Left colon (tissue), 2 donors: ENCODE measurements around the gene ADAMTS14. TPM values are rescaled to one million over a fixed set of nuclear protein-coding genes. Genes with fewer than 3 reads are reported as not detected.

Source experiments
- ATAC-seq: fragments of 200-7000 bp; cut with Tn5 transposase; one replicate; pipeline ENCODE4 v1.9.1; 2020; ENCODE audit warnings: mild to moderate bottlenecking, moderate library complexity
- DNase-seq, 2 donors: peaks; one replicate each; pipeline ENCODE4 v3.0.0-alpha.2; 2020
- intact Hi-C, 2 donors: fragments of 100-400 bp; cut with DNase I in 1 of 2; cut with micrococcal nuclease in 1 of 2; formaldehyde crosslinking; loops; one replicate each; pipeline versions ENCODE4 v1.11.2 to v1.14.0; 2022; cut with DNase I, micrococcal nuclease
- total RNA-seq, 2 donors: library from RNA; stranded (reverse); fragmentation: NEBNext Ultra II Directional; extraction: Animal tissue kit (Norgen Biotek cat#: 25700); gene quantifications; one replicate each; pipeline ENCODE4 v1.2.1, GENCODE V29; 2021
- donor health status: DM: no; HTN: no; CAD: no.
- donor health status: DM: yes; HTN: yes; CAD: no.

The ADAMTS14 gene
- total RNA-seq, 2 donors from 2014 or later: 0.95 to 2.1 TPM

GRCh38 chr10:70683940-70684339 lies 11.6 kb downstream of the ADAMTS14 start:
- DNase-seq (no peak), ATAC-seq (no peak)
- intact Hi-C loops: no loop called here

GRCh38 chr10:70684374-70684773 lies 12.1 kb downstream of the ADAMTS14 start:
- intact Hi-C loops: no loop called here
- ATAC-seq (no peak), DNase-seq (no peak)

GRCh38 chr10:70684839-70685454 lies 12.6 kb downstream of the ADAMTS14 start:
- no peak for DNase-seq
- intact Hi-C loops: no loop called here
- ATAC-seq: no peak

DNA sequence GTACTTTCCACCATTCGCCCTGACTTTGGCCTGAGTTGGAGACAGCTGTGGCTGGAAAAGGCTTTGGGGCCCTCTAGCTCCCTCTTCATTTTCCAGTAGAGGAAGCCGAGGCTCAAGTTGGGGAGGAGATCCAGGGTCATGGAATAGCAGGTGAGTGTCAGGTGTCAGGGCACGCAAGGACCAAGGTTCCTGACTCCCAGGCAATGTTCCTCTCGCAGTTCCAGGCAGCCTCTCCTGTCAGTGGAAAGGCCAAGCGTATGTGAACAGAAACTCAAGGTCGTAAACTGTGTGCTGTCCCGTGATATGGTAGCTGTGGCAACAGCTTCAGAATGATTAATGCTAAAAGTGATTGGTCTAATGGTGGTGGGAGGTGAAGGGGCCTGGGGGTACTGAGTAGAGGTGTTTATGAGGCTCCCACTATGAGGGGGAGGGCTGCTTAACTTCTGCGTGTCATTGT lies 13.2 kb downstream of the ADAMTS14 start:
- intact Hi-C loops: no loop called here
- DNase-seq (no peak), ATAC-seq (no peak)

- ATAC-seq (no peak), DNase-seq (no peak)
- intact Hi-C loops: no loop called here
Observed at GRCh38 chr10:70688828-70689227, 16.5 kb downstream of the ADAMTS14 start.

DNA sequence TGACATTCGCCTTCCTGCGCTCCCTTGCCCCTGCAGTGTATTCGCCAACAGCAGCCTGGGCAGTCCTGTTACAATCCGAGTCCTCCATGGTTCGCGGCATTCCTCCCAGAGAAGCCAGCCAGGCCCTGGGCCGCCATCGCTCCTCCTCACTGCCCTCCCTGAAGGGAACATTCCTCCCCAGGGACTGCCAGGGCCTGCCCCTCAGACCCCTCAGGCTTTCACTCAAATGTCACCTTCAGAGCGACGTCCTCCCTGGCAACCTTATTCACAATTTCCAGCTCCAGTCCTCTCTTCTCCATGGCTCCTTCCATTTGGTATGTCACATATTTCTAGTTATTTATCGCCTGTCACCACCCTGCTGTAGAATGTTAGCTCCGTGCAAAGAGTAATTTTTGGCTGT lies 17.4 kb downstream of the ADAMTS14 start:
- ATAC-seq (no peak), DNase-seq (no peak)
- intact Hi-C loops: no loop called here

DNA sequence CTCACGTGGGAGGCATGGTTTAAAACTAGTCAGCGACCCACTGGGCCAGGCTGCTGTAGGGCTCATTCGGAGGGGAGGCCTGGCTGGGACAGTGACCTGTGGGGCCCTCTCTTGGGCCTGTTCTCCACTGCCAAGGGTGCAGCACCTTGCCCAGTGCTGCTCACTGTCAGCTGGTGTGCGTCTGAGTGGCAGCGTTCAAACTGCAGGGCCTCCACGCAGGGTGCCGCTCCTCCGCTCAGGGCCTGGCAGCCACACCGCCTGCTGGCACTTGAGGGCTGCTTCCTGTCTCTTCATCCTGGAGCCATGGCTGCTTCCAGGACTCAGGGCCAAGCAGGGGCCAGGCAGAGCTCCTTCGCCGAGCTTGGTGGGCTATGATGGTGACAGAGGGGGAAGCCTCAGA lies 18.3 kb downstream of the ADAMTS14 start:
- no peak for DNase-seq
- no peak for ATAC-seq
- intact Hi-C loops: no loop called here

GRCh38 chr10:70691611-70692010 lies 19.3 kb downstream of the ADAMTS14 start:
- intact Hi-C loops: no loop called here
- ATAC-seq: no peak
- DNase-seq: no peak

GRCh38 chr10:70692043-70692603 lies 19.8 kb downstream of the ADAMTS14 start:
- intact Hi-C loops: no loop called here
- DNase-seq (no peak), ATAC-seq (no peak)

GRCh38 chr10:70693619-70694335 lies 21.5 kb downstream of the ADAMTS14 start:
- no peak for ATAC-seq
- DNase-seq: no peak
- intact Hi-C loops: no loop called here

- DNase-seq: no peak
- intact Hi-C loops: no loop called here
- ATAC-seq: no peak
Observed at GRCh38 chr10:70694418-70695141, 22.3 kb downstream of the ADAMTS14 start.

DNA sequence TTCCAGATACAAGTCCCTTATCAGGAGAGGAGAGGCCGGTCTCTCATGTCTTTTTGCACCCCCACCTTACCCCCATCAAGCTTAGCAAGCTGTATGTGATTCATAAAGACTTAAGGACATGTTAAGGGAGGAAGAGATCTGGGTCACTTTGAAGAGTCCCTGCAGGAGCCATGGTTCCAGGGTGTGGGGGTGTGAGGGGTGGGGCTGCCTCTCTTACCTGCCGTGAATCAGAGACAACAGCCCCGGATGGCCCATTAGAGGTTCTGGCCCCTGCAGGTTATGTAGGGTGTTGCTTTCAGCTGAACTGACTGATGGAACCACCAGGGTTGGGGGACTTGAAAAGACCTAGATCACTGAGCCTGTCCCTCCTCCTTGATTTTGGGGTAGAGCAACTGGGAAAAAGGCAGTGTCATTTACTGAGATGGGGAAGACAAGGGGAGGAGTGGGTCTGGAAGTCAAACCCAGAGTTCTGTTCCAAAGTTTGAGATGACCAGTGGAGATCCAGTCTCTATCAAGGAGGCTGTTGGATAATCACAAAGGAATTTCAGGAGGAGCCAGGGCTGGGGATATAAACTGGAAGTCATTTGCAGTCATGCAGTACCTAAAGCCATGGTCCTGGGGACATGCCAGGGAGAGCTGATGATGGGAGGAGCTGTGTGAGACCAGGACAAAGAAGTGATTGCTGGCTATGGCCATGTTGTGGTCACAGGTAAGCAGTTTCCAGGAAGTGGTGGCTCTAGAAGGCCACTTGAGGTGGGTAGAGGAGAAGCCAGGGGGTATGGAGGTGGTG lies 23.1 kb downstream of the ADAMTS14 start:
- ATAC-seq (no peak), DNase-seq (no peak)
- intact Hi-C loops: no loop called here

DNA sequence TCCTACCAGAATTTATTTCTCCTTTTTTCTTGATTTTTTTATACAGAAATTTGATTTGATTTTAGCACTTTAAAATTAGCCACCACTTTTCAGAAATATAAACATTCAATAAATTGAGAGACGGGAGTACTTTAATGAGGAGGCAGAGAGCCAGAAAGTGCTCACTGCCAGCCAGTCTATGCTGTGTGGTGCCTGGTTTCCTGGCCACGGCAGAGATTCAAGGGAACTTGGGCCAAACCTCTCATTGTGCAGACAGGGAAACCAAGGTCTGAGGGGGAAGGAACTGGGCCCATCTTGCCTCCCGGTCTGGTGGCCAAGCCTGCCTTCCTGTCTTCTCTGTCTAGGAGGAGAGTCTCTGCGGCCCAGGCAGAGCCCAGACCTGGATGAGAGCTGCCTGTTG lies 25.9 kb downstream of the ADAMTS14 start:
- intact Hi-C loops: no loop called here
- ATAC-seq: no peak
- DNase-seq: no peak

GRCh38 chr10:70699063-70699658 lies 26.9 kb downstream of the ADAMTS14 start:
- no peak for ATAC-seq
- intact Hi-C loops: no loop called here
- DNase-seq: no peak

DNA sequence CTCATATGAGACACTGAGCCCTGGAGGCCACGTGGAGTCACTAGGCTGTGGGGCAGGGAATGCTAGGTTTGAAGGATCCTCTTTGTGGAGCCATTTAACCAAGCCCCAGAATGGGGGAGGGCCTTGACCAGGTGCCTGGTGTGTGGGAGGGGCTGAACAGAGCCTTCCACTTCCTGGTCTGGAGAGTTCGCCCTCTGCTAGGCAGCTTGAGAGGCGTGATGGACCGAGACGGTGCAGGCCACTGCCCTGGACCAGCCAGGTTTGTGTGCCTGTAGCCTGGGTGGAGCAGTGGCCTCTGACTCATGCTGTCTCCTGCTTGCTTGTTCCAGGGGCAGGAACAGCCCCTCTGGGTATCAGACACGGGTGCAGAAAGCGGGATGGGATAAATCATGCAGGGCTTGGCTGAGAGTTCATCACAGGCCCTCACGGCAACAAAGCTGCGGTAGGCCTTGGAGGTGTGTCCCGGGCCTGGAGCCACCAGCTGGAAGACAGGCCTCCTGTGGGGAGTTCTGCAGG lies 27.4 kb downstream of the ADAMTS14 start:
- DNase-seq (peak in 1 of 2 donors; percentile 10), ATAC-seq (peak; percentile 70)
- intact Hi-C loops: no loop called here

DNA sequence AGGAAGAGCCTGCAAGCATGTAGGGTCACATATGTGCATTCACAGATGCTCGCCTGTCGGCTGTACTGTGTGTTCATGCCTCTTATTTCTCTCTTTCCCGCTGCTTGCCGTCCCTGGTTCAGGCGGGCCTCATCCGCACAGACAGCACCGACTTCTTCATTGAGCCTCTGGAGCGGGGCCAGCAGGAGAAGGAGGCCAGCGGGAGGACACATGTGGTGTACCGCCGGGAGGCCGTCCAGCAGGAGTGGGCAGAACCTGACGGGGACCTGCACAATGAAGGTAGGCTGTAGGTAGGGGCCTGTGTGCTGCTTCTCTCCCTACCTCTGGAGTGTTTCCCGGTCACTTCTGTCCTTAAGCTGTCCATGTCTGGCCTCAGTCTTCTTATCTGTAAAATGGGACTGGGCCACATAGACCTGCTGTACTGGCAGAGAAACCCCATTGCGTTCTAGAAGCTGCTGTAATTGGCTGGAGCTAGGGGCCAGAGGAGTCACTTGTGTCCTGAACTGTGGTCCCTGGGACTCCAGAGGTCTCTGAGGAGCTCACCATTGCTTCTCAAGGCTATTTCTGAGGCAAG lies 30.0 kb downstream of the ADAMTS14 start:
- ATAC-seq (no peak), DNase-seq (no peak)
- intact Hi-C loops: no loop called here

GRCh38 chr10:70704211-70704610 lies 31.9 kb downstream of the ADAMTS14 start:
- intact Hi-C loops: no loop called here
- DNase-seq: no peak
- no peak for ATAC-seq
